GM12892 (cell line): Measurements from ENCODE around the gene CENPO.

Source experiments
- DNase-seq: peaks from one replicate; pipeline ENCODE4 v3.0.0; 2011; ENCODE audit not compliant: insufficient read length
- FAIRE-seq: peaks from 2 replicates; lab custom pipeline; 2011; peaks lifted over from hg19 to GRCh38; lab: Jason Lieb, UNC
- POLR2A ChIP-seq: IDR thresholded peaks from 2 replicates; pipeline ENCODE4 v1.6.1; 2011; ENCODE audit warnings: low read depth, low read length, control low read depth
- POLR2AphosphoS5 ChIP-seq: IDR thresholded peaks from 2 replicates; pipeline ENCODE4 v1.6.1; 2011; ENCODE audit warnings: low read depth, low read length, control low read depth
- TAF1 ChIP-seq: IDR thresholded peaks from 2 replicates; pipeline ENCODE4 v1.6.1; 2011; ENCODE audit warnings: low read depth, mild to moderate bottlenecking, control low read depth, low read length, borderline replicate concordance

CENPO gene

DNA sequence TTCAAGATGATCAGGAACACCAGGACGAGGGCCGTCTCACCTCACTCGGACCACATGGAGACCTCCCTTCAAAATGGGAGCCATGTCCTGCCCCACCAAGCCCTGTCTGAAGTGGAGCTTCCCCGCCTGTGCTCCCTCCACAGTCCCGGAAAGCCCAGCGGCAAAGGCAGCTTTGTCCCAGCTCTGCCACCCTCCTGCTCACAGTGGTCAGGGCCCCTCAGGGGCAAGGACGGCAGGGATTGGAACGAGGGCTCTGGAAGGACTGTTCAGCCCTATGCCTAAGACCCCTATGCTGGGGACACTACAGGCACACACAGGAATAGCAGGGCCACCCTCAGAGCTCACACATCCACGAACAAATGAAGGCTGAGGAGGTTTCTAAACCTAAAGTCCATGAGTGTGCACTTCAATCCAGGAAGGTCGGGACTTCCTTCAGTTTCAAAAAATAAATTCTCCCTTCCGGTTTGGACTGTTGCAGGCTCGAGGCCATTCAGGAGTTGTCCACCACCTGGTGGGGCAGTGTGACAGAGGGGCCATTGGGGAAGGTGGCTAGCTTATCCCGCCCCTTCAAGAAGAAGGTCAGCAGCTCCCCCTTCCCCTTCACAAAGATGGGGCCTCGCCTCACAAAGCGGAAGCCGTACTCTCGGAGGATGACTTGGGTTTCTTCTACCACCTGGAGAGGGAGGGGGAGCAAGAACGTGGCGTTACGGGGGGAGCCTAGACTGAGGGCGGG lies 26.4 kb downstream of the CENPO start:
- DNase-seq (no peak), FAIRE-seq (no peak)
- TF ChIP-seq POLR2A (no peak), POLR2AphosphoS5 (no peak), TAF1 (no peak)

DNA sequence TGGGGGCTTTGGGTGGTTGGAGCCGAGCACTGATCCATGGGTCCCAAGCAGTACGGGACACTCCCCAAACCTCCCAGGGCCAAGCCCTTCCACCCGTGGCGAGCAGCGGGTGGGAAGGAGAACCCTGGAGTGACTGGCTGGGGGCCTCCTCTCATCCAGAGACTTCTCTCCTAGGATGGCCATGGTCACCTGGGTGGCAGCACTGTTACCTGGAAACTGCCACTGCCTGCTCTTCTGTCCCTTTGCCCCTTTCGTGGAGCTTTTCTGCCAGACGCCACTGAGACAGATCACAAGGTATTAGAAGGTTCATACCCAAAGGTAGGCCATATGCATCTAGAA lies 26.9 kb downstream of the CENPO start:
- peak; percentile 20; the same call in 1 of the 2 replicates for TF ChIP-seq POLR2AphosphoS5
- TF ChIP-seq TAF1: no peak
- no peak for TF ChIP-seq POLR2A
- DNase-seq (peak; percentile 13), FAIRE-seq (no peak)

DNA sequence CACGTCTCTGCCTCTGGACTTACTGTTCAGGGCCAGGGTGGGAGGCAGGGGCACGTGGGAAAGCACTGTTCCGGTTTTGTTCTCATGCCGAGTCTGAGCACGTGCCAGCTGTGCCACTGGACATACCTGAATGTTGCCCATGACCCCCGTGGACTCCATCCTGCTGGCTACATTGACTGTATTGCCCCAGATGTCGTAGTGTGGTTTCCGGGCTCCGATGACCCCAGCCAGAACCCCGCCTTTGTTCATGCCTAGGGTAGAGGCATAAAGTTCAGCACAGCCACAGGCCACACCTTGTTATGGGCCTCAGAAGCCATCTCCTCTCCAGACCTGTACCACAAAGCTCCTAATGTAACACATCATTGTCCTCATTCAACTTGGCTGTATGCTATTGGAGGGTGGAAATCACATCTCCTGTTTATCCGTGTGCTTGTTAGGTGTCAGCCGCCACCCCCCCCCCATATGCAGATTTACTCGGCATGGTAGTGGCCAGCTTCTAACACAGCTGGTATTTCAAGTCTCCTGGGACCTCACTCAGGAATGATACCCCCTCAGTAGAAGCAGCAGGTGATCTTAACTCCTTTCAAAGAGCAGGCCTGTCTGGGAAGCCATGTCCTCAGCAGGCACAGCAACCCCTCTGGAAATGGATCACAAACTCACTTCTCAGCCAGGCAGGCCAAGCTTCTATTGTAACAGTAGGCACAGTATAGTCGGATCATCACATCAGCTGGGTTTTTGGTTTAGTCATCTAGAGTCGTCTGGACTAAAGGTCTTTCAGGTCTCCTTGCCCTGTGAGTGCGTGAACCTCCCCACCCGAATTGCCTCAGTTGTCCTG lies 27.6 kb downstream of the CENPO start:
- FAIRE-seq (no peak), DNase-seq (peak; percentile 7)
- TF ChIP-seq POLR2AphosphoS5 (peak; percentile 30; the same call in 1 of the 2 replicates), TAF1 (no peak), POLR2A (no peak)

DNA sequence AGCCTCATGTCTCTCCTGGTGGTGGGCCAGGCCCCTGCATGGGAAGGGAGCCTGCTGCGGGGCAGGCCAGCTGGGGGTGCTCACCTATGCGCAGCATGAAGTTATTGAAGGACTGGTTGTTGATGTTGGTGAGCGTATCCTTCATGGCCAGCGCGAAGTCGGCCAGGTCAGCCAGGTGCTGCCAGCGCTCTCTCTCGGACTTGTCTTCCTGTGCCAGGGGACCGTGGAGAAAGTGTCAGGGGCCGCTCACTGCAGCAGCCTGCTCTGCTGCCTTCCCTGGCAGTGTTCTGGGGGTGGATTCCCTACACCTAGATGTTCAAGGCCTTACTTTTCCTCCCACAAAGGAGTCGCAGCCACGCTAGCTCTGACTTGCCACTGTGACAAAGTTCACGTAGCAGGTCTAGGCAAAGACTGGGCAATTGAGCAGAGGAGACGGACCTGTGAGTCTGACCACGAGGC lies 28.2 kb downstream of the CENPO start:
- no peak for FAIRE-seq

DNA sequence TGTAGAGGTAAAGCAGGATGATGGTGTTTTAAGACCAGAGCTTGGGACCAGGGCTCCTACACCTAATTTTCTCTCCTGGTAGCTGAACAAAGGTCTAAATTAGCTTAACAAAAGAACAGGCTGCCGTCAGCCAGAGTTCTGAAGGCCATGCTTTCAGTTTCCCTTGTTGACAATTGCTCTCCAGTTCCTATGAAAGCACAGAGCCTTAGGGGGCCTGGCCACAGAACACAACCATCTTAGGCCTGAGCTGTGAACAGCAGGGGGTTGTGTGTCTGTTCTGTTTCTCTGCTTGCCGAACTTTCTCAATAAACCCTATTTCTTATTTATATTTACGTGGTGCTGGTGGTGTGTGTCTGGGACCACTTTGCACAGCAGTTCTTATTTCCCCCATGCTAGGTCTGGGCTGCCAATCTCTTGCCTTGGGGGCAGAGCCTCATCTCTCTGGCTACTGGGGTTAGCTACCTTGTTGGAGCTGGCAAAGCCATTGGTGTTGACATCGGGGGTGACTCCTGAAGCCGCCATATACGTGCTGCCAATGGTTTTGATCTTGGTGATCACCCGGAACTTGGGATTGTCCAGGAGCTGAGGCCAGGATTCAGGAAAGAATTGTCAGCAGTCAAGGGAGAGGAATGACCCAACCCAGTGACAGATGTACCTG lies 29.0 kb downstream of the CENPO start:
- DNase-seq (no peak), FAIRE-seq (no peak)
- no peak for TF ChIP-seq POLR2A
- TF ChIP-seq POLR2AphosphoS5: no peak
- no peak for TF ChIP-seq TAF1

More for the DNA sequence above, 28.2 kb downstream of the CENPO start:
- TF ChIP-seq POLR2AphosphoS5 (no peak), TAF1 (no peak), POLR2A (no peak)
- DNase-seq: peak; percentile 6

DNA sequence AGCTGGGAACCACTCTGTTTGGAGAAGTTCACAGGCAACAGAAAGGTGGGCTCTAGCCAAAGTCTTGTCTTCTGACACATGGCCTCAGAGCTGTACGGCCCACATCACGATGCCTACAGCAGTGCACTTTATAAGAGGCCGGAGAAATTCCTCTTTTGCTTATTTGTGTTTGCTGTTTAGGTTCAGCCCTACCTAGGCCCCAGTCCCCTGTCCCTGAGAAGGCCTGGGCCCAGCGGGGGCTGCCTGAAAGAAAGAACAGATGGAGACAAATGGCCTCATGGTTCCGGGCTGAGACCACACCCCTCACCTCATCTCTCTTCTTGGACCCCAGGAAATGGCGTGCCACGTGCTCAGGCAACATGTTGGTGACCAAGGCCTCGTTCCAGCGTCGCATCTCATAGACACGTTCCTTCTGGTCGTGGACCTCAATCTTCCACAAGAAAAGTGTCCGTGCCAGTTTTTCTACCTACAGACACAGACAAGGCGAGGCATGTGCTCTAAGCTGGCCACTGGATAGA lies 30.9 kb downstream of the CENPO start:
- no peak for TF ChIP-seq POLR2A
- no peak for TF ChIP-seq TAF1
- no peak for TF ChIP-seq POLR2AphosphoS5
- DNase-seq (no peak), FAIRE-seq (no peak)

DNA sequence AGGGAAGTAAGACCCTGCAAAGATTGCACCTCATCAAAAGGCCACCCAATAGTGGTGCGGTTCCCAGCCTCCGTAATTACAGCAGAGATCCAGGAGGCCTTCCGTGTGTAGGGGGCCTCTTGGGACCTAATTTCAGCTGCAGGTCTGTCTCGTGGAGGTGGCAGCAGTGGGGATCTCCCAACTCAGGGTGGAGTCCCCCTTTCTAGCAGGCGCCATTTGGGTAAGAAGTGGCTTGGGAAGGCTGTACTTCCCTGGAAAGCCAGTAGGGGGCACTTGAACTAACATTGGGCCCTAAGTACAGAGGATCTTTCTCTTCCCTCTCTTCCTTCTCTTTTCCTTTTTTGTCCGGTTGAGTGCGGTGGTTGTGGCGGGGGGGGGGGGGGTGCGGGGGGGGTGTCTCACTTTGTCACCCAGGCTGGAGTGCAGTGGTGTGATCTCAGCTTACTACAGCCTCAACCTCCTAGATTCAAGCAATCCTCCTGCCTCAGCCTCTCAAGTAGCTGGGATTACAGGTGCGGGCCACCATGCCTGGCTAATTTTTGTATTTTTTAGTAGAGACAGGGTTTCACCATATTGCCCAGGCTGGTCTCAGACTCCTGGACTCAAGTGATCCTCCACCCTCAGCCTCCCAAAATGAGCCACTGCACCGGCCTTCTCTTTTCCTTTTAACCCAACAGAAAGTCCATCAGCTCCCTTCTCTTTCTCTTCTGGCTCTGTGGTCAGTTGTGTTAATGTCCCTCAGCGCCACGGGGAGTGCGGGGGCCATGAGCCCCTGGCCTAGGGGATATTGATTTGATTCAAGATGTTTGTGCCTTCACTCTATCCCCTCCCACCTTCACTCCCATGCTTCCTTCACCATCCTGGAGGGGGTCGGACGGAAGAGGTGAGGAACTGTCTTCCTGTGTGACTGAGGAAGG lies 32.0 kb downstream of the CENPO start:
- DNase-seq (peak; percentile 44), FAIRE-seq (peak; percentile 77)

DNA sequence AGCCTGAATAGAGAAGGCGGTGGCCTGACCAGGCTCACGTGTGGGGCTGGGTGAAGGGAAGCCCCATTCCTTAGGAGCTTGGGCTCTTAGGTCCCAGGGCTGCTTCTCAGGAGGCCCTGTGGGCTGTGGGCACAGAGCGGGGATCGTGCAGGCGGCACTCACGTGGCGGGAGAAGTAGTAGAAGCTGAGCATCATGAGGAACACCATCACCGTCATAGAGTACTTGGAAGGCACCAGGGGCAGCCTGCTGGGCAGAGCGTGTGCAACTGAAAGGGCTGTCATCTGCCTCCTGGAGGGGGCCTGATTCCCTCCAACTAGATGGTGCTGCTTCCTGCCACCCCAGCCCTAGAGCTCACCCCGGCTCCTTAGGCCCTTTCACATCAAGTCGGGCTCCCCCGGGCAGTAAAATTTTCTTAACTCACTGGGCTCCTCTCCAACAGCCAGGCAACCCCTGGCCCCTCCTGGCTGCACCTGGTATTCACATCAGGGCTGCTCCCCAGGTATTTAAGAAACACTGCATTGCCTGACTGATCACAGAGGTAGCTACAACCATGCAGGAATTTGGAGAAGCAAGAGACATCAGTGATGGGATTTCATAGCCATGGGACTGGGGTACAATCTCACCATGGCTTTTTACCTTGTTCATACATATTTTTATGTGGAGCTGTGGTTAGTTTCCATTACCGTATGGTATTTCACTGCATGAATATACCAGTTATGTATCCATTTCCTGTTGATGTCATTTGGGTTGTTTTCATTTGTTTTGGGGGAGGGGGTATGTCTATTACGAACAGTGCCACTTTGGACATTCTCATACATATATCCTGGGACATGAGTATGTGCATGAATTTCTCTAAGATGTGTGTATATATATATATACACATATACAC lies 32.9 kb downstream of the CENPO start:
- no peak for FAIRE-seq
- DNase-seq: peak; percentile 15

More for the DNA sequence above, 32.0 kb downstream of the CENPO start:
- no peak for TF ChIP-seq TAF1
- no peak for TF ChIP-seq POLR2AphosphoS5
- no peak for TF ChIP-seq POLR2A

DNA sequence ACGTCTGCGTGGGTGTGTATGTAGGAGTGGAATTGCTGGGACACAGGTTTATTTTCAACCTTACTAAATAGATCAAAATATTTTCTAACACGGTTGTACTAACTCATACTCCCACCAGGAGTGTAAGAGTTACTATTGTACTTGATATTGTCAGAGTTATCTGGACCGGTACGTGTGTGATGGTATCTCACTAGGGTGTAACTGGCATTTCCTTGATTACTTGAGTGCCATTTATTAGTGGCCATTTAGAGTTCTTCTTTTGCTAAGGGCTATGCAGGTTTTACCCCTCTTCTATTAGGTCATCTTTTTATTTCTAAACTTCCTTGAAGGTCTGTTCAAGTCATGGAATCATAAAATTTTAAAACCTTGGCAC lies 33.5 kb downstream of the CENPO start:
- DNase-seq (no peak), FAIRE-seq (no peak)
- TF ChIP-seq POLR2A: no peak
- no peak for TF ChIP-seq TAF1
- TF ChIP-seq POLR2AphosphoS5: no peak

More for the DNA sequence above, 32.9 kb downstream of the CENPO start:
- TF ChIP-seq POLR2A: no peak
- no peak for TF ChIP-seq TAF1
- TF ChIP-seq POLR2AphosphoS5: peak; percentile 42; the same call in 1 of the 2 replicates
